GM18858 (cell line): ENCODE data around the gene CDH23.

Experiments used
- ATAC-seq: cut with Tn5 transposase; IDR thresholded peaks from one replicate; pipeline ENCODE4 v1.9.1; 2021; ENCODE audit not compliant: unreplicated experiment

Gene CDH23

DNA sequence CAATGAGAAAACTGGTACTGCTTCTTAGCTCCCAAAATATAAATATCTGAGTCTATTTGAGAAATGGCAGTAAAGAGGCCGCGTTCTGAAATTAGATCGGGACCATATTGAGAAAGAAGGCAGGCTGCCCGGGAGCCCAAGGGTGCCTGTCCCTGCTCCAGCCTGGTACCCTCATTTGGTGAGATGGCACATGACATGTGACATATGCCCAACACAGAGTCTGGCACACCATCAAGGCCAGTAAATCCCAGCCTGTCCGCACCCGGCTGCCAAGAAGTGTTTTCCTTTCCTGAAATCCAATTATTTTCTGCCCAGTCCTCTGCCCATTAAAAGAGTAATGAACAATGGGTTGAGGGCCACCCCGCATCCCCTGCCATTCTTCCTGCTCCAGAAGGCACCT lies 66.4 kb downstream of the CDH23 start:
- no peak for ATAC-seq

DNA sequence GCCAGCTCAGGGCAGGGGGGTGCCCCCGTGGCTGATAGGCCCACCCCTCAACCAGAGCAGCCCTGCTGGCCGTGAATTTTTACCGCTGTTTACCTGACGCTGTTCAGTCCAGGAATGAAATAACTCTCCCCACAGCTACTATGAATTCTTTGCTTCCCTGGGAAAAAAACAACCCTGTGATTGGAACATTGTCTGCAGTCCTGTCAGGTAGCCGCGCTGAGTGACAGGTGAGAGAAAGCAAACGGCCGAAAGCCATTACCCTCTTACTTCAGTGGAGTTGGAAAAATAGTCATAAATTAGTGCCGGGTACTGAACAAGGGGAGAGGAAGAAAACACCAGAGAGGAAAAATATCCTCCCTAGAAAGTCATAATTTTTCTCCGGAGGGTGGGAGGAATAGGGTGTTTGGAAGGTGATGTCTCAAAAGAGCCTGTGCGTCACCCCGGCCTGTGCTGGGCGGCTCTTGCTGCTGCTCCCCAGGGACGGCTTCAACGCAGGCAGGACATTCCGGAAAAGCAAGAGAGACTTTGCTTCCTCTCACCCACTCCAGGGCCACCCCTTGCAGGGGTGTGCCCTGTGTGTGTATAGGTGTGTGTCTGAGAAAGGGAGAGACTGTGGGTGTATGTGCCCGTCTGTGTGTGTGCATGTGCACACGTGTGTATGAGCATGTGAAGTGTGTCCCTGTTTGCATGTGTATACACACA lies 69.0 kb downstream of the CDH23 start:
- ATAC-seq, result no peak

DNA sequence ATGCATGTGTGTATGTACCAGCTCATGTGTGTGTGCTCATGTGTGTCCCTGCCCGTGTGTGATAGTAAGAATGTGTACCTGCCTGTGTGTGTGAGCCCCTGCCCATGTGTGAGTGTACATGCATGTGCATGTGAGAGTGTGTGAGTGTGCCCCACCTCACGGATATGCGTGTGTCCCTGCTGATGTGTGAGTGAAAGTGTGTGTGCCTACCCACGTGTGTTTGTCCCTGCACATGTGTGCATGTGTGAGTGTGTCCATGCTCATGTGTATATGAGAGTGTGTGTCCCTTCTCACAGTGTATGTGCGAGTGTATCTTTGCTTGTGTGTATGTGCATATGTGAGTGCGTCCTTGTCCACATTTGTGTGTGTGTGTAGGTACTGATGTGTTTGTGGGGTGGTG lies 69.6 kb downstream of the CDH23 start:
- ATAC-seq, result no peak

DNA sequence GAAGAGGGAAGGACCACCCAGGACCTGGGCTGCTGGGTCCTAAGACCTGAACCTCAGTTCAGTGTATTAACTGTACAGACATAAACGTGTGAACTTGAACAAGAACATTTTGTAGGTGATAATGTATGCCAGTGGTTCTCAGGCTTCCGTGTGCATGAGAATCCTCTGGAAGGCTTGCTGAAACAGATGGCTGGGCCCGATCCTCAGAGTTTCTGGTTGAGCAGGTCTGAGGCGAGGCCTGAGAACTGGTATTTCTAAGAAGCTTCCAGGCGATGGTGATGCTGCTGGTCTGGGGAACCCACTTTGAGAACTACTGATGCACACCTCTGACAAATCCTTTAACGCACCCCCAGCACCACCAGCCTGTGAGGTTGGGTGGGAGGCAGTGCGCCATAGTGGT lies 70.4 kb downstream of the CDH23 start:
- no peak for ATAC-seq

DNA sequence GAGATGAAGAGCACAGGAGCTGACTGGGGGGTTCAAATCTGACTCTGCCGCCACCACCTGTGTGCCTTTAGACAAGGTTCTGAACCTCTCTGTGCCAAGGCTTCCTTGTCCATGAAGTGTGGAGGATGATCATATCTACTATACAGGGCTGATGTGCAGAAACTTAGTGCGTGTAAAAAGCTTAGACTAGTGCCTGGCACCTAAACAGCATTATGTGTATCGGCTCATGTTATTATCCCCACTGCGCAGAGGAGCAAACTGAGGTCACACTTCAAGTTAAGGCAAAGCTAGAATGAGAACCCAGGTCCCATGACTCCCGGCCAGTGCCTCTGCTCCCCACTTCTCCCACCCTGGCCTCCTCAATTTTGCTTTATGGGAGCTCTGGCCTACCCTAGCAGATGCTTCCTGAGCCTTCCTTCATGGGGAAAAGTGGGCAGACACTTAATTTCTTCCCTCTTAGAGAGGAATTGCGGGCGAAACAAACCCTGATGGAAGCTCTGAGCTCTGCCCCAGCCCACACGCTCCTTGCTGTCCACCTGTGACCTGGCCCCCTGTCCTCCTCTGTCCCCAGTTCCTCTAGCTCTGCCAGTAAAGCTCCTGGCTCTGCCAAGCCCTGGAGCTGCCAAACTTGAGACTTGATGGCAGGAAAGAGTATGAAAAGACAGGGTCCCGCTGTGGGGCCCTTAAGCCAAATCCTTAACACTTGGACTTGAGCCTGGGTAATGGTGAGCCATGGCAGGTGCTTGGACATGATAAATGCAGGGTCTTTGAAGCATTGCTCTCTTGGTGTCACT lies 71.0 kb downstream of the CDH23 start:
- no peak for ATAC-seq

DNA sequence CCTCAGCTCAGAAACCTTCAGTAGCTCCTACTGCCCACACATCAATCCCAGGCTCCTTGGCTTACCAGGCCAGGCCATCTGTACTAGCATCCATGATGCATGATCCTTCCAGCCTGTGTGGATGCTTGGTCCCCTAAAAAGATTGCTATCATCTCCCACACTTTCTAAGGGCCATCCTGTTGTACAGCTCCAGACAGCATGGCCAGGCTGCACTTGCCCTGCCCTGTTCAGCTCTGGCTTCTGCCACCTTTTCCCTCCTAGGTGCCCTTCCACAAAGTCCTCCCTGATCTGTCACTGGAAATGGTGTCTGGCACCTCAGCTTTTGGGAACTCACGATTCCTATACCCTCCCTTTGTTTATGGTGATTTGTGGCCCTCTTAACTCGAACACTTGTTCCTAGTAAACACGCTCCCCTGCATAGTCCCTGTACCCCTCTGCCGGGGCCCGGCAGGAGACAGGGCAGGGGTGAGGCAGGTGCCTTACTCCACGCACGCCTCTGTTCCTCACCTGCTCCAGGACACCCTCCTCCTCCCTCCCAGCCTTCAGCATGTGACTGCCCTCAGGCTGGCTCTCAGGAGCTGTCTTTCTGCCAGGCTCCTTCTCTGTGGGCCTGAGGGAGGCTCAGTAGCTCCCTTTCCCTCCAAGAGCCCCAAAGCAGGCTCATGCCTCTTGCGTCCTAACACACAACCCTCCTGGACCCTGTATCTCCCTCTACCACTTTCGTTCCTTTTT lies 71.8 kb downstream of the CDH23 start:
- no peak for ATAC-seq

DNA sequence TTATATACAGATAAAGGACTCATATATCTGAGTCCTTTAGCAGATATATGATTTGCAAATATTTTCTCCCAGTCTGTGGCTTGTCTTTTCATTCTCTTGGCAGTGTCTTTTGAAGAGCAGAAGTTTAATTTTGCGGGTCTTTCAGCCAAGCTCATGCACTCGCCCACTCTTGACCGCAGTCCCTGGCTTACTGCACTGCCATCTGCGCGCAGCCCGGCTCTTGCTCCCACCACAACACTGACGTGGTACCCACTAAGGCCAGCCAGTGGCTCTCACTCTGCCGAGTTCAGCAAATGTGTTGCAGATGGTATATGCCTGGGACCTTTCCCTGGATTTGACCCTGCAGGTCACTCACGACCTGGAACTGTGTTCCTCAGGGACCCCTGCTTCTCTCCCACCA lies 74.3 kb downstream of the CDH23 start:
- ATAC-seq, result no peak

GRCh38 chr10:71471957-71472365 lies 75.2 kb downstream of the CDH23 start:
- ATAC-seq, result no peak

DNA sequence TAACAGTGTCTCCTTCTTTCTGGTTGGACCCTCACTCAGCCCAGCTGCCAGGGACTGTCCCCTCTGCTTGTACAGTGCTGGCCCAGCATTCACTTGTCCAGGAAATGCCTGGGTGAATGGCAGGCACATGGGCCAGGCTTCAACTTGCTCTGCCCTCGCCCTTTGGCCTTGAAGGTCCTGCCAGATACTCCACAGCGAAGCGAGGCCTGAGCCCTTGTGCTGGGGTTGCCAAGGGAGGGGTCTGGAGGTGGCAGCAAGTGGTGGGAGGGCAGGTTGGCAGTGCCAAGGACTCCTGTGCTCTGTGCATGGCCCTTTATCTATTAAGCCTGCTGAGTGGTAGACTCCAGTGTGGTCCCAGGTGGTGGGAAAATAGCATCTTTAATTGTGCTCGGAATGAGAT lies 75.7 kb downstream of the CDH23 start:
- ATAC-seq, result no peak

DNA sequence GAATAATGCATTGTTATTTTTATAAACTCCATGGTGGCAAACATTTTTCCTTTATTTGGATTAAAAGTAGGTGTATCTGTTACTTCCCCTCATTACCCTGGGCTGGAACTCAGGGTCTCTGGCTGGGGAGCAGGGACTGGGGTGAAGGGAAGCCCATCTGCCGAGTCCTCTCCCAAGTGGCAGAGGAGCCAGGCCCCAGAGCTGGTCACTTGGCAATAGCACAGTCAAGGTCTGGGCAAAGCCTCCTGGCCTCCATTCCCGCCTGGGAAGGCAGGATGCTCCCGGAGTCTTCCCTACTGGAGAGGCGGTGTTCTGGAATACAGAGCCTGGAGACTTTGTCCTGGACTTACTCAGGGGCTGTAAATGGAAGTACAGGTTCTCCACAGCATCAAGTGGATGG lies 76.2 kb downstream of the CDH23 start:
- ATAC-seq, result no peak

DNA sequence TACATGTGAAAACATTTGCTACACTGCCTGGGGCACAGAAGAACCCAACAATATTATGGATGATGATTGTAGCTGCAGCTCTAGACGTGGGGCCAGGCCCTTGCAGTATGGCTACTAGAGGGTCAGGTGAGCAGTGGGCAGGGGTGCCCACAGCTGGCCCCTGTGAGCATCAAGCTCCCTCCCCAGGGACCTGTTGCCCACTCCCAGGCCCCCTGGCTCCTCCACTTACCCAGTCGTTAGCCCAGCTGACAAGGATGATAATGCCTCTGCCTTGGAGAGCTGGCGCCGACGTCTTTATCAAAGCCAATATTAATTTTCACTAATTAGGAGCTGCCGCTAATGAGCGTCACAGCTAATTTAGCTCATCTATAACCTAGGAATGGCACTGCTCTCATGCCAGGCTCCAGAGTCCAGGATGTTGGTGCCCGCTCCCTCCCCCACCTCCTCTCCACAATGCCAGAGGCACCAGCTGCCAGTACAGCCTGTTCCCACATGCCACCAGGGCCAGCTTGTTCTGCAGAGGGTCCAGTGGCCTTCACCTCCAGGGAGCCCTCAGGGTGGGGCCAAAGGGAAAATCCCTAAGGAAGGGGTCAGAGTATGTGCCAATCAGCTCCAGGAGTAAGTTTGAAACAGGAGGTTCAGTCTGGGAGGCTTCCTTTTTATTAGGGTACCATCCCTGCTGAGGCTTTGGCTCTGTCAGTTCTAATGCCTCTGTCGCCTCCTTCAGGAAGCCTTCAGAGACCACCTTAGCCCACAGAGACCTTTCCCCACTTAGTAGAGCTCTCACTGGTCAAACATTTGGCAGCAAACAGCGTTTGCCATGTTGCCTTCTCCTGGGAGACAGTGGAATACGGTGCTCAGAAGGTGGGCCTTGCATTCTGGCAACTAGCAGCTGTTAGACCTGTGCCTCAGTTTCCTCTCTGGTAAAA lies 77.2 kb downstream of the CDH23 start:
- ATAC-seq, result no peak

GRCh38 chr10:71474702-71475242 lies 78.1 kb downstream of the CDH23 start:
- no peak for ATAC-seq

DNA sequence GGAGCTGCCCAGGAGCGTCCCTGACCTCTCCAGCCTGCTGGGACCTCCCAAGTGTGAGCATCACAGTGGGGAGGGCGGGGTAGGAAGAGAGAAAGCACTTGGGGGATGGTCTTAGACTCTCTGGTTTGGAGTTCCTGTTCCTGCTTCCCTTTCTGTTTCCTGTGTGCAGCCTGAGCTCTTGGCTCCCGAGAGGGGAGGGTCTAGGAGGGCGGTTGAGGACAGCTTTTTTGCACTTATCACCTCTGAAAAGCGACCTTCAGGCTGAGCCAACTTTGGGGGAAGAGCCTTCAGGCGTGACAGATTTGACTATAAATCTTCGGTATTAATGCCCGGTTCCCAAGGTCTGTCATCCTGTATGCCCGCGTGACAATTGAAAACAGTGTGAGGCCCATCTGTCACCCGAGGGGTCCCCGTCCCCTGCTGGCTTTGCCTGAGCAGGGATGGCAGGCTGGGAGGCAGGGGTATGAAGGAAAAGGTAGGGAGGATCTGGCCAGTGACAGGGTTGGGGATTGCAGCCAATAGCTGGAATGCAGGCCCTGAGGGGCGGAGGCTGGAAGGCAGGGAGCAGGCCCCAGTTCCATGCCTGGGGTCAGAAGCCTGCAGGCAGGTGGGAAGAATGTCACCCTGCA lies 78.6 kb downstream of the CDH23 start:
- no peak for ATAC-seq

DNA sequence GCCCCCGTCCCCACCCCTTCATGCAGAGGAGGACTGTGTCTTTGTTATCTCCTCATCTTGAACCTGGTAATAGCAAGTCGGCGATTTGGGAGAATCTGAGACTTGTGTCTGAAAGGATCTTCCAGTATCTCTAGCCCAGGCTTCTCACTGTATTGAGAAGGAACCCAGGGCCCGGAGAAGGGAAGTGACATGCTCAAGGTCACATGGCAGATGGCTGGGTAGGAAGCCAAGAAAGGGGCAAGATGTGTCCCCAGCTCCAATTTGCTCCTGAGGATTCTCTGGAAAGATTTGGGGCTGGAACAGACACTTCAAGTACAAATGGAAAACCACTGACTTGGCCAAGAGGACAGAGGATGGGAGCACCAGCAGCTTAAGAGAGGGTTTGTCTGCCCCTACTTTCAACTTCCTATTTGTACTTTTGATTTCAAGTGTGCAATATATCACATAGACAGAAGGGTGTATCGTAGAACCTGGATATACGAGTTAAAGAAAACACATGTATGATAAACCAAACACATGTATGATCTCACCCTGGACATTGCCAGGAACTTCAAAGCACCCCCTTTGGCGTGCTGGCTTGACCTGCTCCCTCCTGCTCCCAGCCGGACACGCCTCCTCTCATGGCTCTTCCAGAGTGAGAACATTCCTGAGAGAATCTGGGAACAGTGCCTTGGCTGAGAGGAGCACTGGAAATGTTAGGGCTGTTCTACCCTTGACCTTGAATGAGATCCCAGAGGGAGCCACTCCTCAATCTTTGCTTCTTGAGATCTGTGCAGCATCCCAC lies 79.7 kb downstream of the CDH23 start:
- ATAC-seq, result no peak

GRCh38 chr10:71478173-71478572 lies 81.5 kb downstream of the CDH23 start:
- ATAC-seq, result no peak

GRCh38 chr10:71478813-71479365 lies 82.2 kb downstream of the CDH23 start:
- ATAC-seq, result no peak

GRCh38 chr10:71479831-71480230 lies 83.1 kb downstream of the CDH23 start:
- no peak for ATAC-seq

DNA sequence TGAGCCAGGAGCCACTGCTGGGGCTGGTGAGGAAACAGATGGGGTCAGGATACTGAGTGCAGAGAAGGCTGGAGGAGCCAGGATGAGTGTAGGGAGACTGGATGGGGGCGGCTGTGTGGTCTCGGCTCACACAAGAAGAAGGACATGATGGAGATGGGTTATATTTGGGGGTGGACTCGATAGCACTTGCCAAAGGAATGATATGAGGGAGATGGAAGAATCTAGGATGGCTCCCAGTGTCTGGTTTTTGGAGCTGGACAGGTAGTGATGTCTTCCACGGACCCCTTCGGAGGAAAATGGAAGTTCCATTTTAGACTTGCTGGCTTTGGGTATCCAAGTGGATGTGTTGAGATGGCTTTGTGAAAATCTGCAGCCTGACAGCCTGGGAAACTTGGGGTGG lies 83.9 kb downstream of the CDH23 start:
- no peak for ATAC-seq
